ENCODE data around the gene DCC.

DNA sequence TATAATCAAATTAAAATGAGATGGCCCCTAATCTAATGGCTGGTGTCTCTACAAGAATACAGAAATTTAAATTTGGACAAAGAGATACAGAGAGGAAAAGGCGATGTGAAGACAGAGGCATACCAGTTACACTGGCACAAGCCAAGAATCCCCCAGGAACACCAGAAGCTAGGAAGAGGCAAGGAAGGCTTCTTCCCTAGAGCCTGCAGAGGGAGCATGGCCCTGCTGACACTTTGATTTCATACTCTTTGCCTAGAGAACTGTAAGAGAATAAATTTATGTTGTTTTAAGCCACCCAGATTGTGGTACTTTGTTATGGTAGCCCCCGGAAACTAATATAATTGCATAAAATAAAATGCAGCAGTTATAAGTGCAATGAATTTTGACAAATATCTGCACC is 1213.0 kb downstream of the DCC start:
- TF ChIP-seq, protein P1, sequence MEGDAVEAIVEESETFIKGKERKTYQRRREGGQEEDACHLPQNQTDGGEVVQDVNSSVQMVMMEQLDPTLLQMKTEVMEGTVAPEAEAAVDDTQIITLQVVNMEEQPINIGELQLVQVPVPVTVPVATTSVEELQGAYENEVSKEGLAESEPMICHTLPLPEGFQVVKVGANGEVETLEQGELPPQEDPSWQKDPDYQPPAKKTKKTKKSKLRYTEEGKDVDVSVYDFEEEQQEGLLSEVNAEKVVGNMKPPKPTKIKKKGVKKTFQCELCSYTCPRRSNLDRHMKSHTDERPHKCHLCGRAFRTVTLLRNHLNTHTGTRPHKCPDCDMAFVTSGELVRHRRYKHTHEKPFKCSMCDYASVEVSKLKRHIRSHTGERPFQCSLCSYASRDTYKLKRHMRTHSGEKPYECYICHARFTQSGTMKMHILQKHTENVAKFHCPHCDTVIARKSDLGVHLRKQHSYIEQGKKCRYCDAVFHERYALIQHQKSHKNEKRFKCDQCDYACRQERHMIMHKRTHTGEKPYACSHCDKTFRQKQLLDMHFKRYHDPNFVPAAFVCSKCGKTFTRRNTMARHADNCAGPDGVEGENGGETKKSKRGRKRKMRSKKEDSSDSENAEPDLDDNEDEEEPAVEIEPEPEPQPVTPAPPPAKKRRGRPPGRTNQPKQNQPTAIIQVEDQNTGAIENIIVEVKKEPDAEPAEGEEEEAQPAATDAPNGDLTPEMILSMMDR (IDR thresholded peaks at IDR 0.05): no peak
- TF ChIP-seq POLR2A (IDR thresholded peaks at IDR 0.05): no peak
- TF ChIP-seq EP300 (IDR thresholded peaks at IDR 0.05): no peak
